ENCODE data around the gene AKIRIN2. TPM values are rescaled to one million over a fixed set of nuclear protein-coding genes. Genes with fewer than 3 reads are reported as not detected.
"Not testable (repeated sequence)": the region's sequence is repeated elsewhere in the genome, so short reads cannot be mapped to it uniquely, and the experiment has no call there.

The AKIRIN2 gene
- total and polyA plus RNA-seq, 4 donors = 23.2 to 110 (median 60.8) TPM

DNA sequence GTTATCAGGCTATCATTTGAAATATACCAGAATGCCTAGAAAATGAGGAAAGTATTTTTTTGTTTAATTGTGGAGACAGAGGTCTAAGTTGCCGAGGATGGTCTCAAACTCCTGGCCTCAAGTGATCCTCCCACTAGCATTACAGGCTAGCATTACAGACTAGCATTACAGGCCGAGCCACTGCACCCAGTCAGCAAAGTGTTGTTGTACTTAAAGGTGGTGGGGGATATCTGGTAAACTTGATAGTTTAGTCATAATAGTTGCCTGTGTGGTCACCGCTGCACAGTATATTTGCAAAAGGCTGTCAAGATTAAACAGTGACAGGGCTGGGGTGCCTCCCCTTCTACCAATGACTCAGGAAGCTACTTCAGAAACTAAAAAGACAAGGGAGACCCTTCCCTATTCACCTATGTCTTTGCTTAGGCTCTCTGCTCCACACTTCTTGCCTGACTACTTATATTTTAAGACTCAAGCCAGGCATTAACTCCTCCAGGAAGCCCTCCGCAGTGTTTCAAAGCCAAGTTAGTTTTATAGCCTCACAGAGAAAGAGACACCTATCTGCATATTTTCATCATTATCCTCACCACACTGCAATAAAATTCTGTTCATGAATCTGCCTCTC lies 3.1 kb upstream of the AKIRIN2 start:
- WGBS (ENCODE audit: insufficient coverage) = 92% methylated on average over 2 of the region's 4 CpGs
- no peak overlapping the region for H3K27ac ChIP-seq (ENCODE audit: low read depth, low read length)
- no peaks in the 10 kb centered on the region for H3K36me3 ChIP-seq (ENCODE audit: control insufficient read depth, insufficient read depth, low read length)
- H3K4me1 ChIP-seq (ENCODE audit: control insufficient read depth, insufficient read depth, low read length) = peaks cover 4% of the 10 kb centered on the region
- H3K9me3 ChIP-seq (ENCODE audit: control insufficient read depth, insufficient read depth, low read length) = no peaks in the 10 kb centered on the region
- DNase-seq (ENCODE audit: low read depth in 4 of 6, low spot score in 6 of 6) = no peak
- H3K27me3 ChIP-seq (ENCODE audit: control insufficient read depth, insufficient read depth, low read length) = no peaks in the 10 kb centered on the region
- no peak overlapping the region for H3K4me3 ChIP-seq (ENCODE audit: low read depth, low read length)

DNA sequence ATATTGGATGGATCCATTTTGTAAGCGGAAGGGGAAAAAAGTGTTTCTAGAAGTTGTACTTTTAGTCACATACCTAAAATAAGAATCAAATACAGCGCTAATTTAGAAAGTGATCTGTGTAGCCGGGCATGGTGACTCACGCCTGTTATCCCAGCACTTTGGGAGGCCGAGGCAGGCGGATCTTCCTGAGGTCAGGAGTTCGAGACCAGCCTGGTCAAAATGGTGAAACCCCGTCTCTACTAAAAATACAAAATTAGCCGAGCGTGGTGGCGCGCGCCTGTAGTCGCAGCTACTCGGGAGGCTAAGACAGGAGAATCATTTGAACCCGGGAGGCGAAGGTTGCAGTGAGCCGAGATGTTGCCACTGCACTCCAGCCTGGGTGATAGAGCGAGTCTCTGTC lies 1.0 kb upstream of the AKIRIN2 start:
- WGBS (ENCODE audit: insufficient coverage) = 80% methylated on average over 15 of the region's 19 CpGs
- not testable (repeated sequence) for H3K27me3 ChIP-seq (ENCODE audit: control insufficient read depth, insufficient read depth, low read length); DNase-seq (ENCODE audit: low read depth in 4 of 6, low spot score in 6 of 6); H3K9me3 ChIP-seq (ENCODE audit: control insufficient read depth, insufficient read depth, low read length); H3K4me1 ChIP-seq (ENCODE audit: control insufficient read depth, insufficient read depth, low read length); H3K36me3 ChIP-seq (ENCODE audit: control insufficient read depth, insufficient read depth, low read length)
- H3K4me3 ChIP-seq (ENCODE audit: low read depth, low read length) = peak overlapping the region; percentile 87
- peak overlapping the region; percentile 99 for H3K27ac ChIP-seq (ENCODE audit: low read depth, low read length)

- peaks cover 4% of the 10 kb centered on the region for H3K4me1 ChIP-seq (ENCODE audit: control insufficient read depth, insufficient read depth, low read length)
- peak overlapping the region; percentile 87 for H3K4me3 ChIP-seq (ENCODE audit: low read depth, low read length)
- no peaks in the 10 kb centered on the region for H3K9me3 ChIP-seq (ENCODE audit: control insufficient read depth, insufficient read depth, low read length)
- peak overlapping the region; percentile 99 for H3K27ac ChIP-seq (ENCODE audit: low read depth, low read length)
- 0% methylated on average over 2 of the region's 7 CpGs for WGBS (ENCODE audit: insufficient coverage)
- H3K27me3 ChIP-seq (ENCODE audit: control insufficient read depth, insufficient read depth, low read length) = no peaks in the 10 kb centered on the region
- H3K36me3 ChIP-seq (ENCODE audit: control insufficient read depth, insufficient read depth, low read length) = no peaks in the 10 kb centered on the region
- no peak for DNase-seq (ENCODE audit: low read depth in 4 of 6, low spot score in 6 of 6)
Observed at GRCh38 chr6:87702589-87702945, 534 bp upstream of the AKIRIN2 start.

GRCh38 chr6:87701344-87701675 lies 723 bp downstream of the AKIRIN2 start:
- Histone ChIP-seq H3K36me3 (ENCODE audit: control insufficient read depth, insufficient read depth, low read length) (no peaks in the 10 kb centered on the region), H3K4me1 (ENCODE audit: control insufficient read depth, insufficient read depth, low read length) (peaks cover 13% of the 10 kb centered on the region), H3K27ac (ENCODE audit: low read depth, low read length) (peak overlapping the region; percentile 99), H3K9me3 (ENCODE audit: control insufficient read depth, insufficient read depth, low read length) (no peaks in the 10 kb centered on the region), H3K27me3 (ENCODE audit: control insufficient read depth, insufficient read depth, low read length) (no peaks in the 10 kb centered on the region), H3K4me3 (ENCODE audit: low read depth, low read length) (peak overlapping the region; percentile 87)
- DNase-seq (ENCODE audit: low read depth in 4 of 6, low spot score in 6 of 6) = no peak
- 0% methylated on average over 30 of the region's 36 CpGs for WGBS (ENCODE audit: insufficient coverage)

- Histone ChIP-seq H3K36me3 (ENCODE audit: control insufficient read depth, insufficient read depth, low read length) (no peaks in the 10 kb centered on the region), H3K27ac (ENCODE audit: low read depth, low read length) (peak overlapping the region; percentile 99), H3K9me3 (ENCODE audit: control insufficient read depth, insufficient read depth, low read length) (no peaks in the 10 kb centered on the region), H3K4me1 (ENCODE audit: control insufficient read depth, insufficient read depth, low read length) (peaks cover 19% of the 10 kb centered on the region), H3K4me3 (ENCODE audit: low read depth, low read length) (peak overlapping the region; percentile 87), H3K27me3 (ENCODE audit: control insufficient read depth, insufficient read depth, low read length) (no peaks in the 10 kb centered on the region)
- DNase-seq (ENCODE audit: low read depth in 4 of 6, low spot score in 6 of 6) = peak in 3 of 6 donors; percentile 47 to 82 (median 75)
- 0% methylated on average over 13 of the region's 18 CpGs for WGBS (ENCODE audit: insufficient coverage)
Observed at GRCh38 chr6:87700397-87701343, 1.4 kb downstream of the AKIRIN2 start.

- Histone ChIP-seq H3K27me3 (ENCODE audit: control insufficient read depth, insufficient read depth, low read length) (no peaks in the 10 kb centered on the region), H3K36me3 (ENCODE audit: control insufficient read depth, insufficient read depth, low read length) (no peaks in the 10 kb centered on the region), H3K4me1 (ENCODE audit: control insufficient read depth, insufficient read depth, low read length) (peaks cover 20% of the 10 kb centered on the region), H3K9me3 (ENCODE audit: control insufficient read depth, insufficient read depth, low read length) (no peaks in the 10 kb centered on the region), H3K4me3 (ENCODE audit: low read depth, low read length) (peak overlapping the region; percentile 87), H3K27ac (ENCODE audit: low read depth, low read length) (peak overlapping the region; percentile 33)
- WGBS (ENCODE audit: insufficient coverage) = no CpG with 5 or more reads among the region's 4 CpGs
- DNase-seq (ENCODE audit: low read depth in 4 of 6, low spot score in 6 of 6) = no peak
Observed at GRCh38 chr6:87699576-87699975, 2.5 kb downstream of the AKIRIN2 start.

DNA sequence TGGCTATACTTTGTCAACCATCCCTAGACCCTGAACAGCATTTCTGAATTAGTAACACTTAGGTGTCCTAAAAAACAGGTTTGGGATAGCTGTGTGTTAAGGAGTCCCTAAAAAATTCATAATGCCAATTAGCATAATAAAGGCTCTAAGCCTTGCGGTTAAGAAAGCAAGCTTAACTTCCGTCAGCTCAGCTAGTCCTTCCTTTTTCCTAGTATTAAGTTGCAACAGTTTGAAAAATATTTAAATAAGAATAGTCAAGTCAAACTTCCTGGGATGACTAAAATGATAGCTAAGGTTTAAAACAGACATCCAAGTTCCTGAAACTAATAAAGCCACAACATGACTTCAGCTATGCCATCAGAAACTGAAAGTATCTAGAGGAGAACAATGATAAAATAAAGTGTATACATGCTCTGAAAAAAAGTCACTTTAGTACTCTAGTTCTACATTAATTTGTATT lies 3.5 kb downstream of the AKIRIN2 start:
- WGBS (ENCODE audit: insufficient coverage) = no CpG with 5 or more reads among the region's 2 CpGs
- H3K27ac ChIP-seq (ENCODE audit: low read depth, low read length) = peak overlapping the region; percentile 73
- H3K9me3 ChIP-seq (ENCODE audit: control insufficient read depth, insufficient read depth, low read length) = no peaks in the 10 kb centered on the region
- no peaks in the 10 kb centered on the region for H3K27me3 ChIP-seq (ENCODE audit: control insufficient read depth, insufficient read depth, low read length)
- DNase-seq (ENCODE audit: low read depth in 4 of 6, low spot score in 6 of 6) = peak in 1 of 6 donors; percentile 22
- H3K4me1 ChIP-seq (ENCODE audit: control insufficient read depth, insufficient read depth, low read length) = peaks cover 20% of the 10 kb centered on the region
- no peaks in the 10 kb centered on the region for H3K36me3 ChIP-seq (ENCODE audit: control insufficient read depth, insufficient read depth, low read length)
- H3K4me3 ChIP-seq (ENCODE audit: low read depth, low read length) = peak overlapping the region; percentile 87

- DNase-seq (ENCODE audit: low read depth in 4 of 6, low spot score in 6 of 6) = peak in 4 of 6 donors; percentile 51 to 93 (median 71)
- Histone ChIP-seq H3K27me3 (ENCODE audit: control insufficient read depth, insufficient read depth, low read length) (no peaks in the 10 kb centered on the region), H3K4me3 (ENCODE audit: low read depth, low read length) (peak overlapping the region; percentile 87), H3K9me3 (ENCODE audit: control insufficient read depth, insufficient read depth, low read length) (no peaks in the 10 kb centered on the region), H3K27ac (ENCODE audit: low read depth, low read length) (peak overlapping the region; percentile 73), H3K36me3 (ENCODE audit: control insufficient read depth, insufficient read depth, low read length) (peaks cover 3% of the 10 kb centered on the region), H3K4me1 (ENCODE audit: control insufficient read depth, insufficient read depth, low read length) (peaks cover 15% of the 10 kb centered on the region)
- 0% methylated on average over 2 of the region's 8 CpGs for WGBS (ENCODE audit: insufficient coverage)
Observed at GRCh38 chr6:87697581-87698546, 4.2 kb downstream of the AKIRIN2 start.

GRCh38 chr6:87696817-87697216 lies 5.2 kb downstream of the AKIRIN2 start:
- H3K9me3 ChIP-seq (ENCODE audit: control insufficient read depth, insufficient read depth, low read length); H3K4me3 ChIP-seq (ENCODE audit: low read depth, low read length); DNase-seq (ENCODE audit: low read depth in 4 of 6, low spot score in 6 of 6); H3K27me3 ChIP-seq (ENCODE audit: control insufficient read depth, insufficient read depth, low read length); H3K27ac ChIP-seq (ENCODE audit: low read depth, low read length); H3K36me3 ChIP-seq (ENCODE audit: control insufficient read depth, insufficient read depth, low read length): not testable (repeated sequence)
- 79% methylated on average over 8 of the region's 12 CpGs for WGBS (ENCODE audit: insufficient coverage)
- H3K4me1 ChIP-seq (ENCODE audit: control insufficient read depth, insufficient read depth, low read length) = peaks cover 15% of the 10 kb centered on the region
